SK-N-SH treated with all-trans-retinoic acid at 6 μM for 48 hours (cell line): ENCODE results near the gene RWDD1.
"Not testable (repeated sequence)": the region's sequence is repeated elsewhere in the genome, so short reads cannot be mapped to it uniquely, and the experiment has no call there.

ENCODE experiments used
- ATAC-seq: fragments of 200-7000 bp; cut with Tn5 transposase; 3 replicates; pipeline ENCODE4 v1.9.1; 2020; ENCODE audit warnings: mild to moderate bottlenecking, moderate library complexity
- ARNTL ChIP-seq: fragments of 450-650 bp; formaldehyde crosslinking; IDR thresholded peaks from 2 replicates; pipeline ENCODE4 v1.5.0; 2020; ENCODE audit warnings: low read depth, mild to moderate bottlenecking, moderate library complexity, borderline replicate concordance
- CREB5 ChIP-seq: fragments of 250-450 bp; sonication (Bioruptor Pico); IDR thresholded peaks from 2 replicates; pipeline ENCODE4 v1.5.1; 2020; ENCODE audit warnings: low read depth, mild to moderate bottlenecking, moderate library complexity
- GLIS3 ChIP-seq: fragments of 250-450 bp; sonication (Bioruptor Pico); IDR thresholded peaks from 2 replicates; pipeline ENCODE4 v1.5.0; 2020; ENCODE audit warnings: mild to moderate bottlenecking, moderate library complexity
- ISL1 ChIP-seq: fragments of 250-450 bp; sonication (Bioruptor Pico); IDR thresholded peaks from 2 replicates; pipeline ENCODE4 v2.1.2; 2022; ENCODE audit warnings: mild to moderate bottlenecking, moderate library complexity
- PATZ1 ChIP-seq: fragments of 250-450 bp; sonication (Bioruptor Pico); IDR thresholded peaks from 2 replicates; pipeline ENCODE4 v1.8.0; 2020; ENCODE audit warnings: mild to moderate bottlenecking, moderate library complexity, borderline replicate concordance
- POU6F1 ChIP-seq: fragments of 250-450 bp; sonication (Bioruptor Pico); IDR thresholded peaks from 2 replicates; pipeline ENCODE4 v1.8.0; 2021; ENCODE audit warnings: low read depth, mild to moderate bottlenecking, moderate library complexity, borderline replicate concordance
- RARB ChIP-seq: fragments of 250-450 bp; sonication (Bioruptor Pico); IDR thresholded peaks from 2 replicates; pipeline ENCODE4 v1.8.0; 2021; ENCODE audit warnings: mild to moderate bottlenecking, moderate library complexity
- TSHZ2 ChIP-seq: fragments of 250-450 bp; sonication (Bioruptor Pico); IDR thresholded peaks from 2 replicates; pipeline ENCODE4 v1.5.0; 2020; ENCODE audit warnings: mild to moderate bottlenecking, moderate library complexity
- ZC3H10 ChIP-seq: fragments of 250-450 bp; sonication (Bioruptor Pico); IDR thresholded peaks from 2 replicates; pipeline ENCODE4 v1.5.1; 2021; ENCODE audit warnings: mild to moderate bottlenecking, moderate library complexity
- ZNF565 ChIP-seq: fragments of 450-650 bp; formaldehyde crosslinking; conservative IDR thresholded peaks from 2 replicates; pipeline ENCODE4 v1.5.0; 2020; ENCODE audit warnings: low read depth, mild to moderate bottlenecking, moderate library complexity

Gene RWDD1

GRCh38 chr6:116596815-116597214 is 25.5 kb downstream of the RWDD1 start (continued):
- TF ChIP-seq GLIS3 (no peak), TSHZ2 (CRISPR knock-in tag) (no peak), ARNTL (no peak), ISL1 (no peak), POU6F1 (CRISPR knock-in tag) (no peak)

GRCh38 chr6:116603916-116604315 is 32.6 kb downstream of the RWDD1 start:
- not testable (repeated sequence) for ATAC-seq

GRCh38 chr6:116604868-116605267 is 33.6 kb downstream of the RWDD1 start:
- not testable (repeated sequence) for ATAC-seq

GRCh38 chr6:116605935-116606334 is 34.6 kb downstream of the RWDD1 start:
- TF ChIP-seq RARB (CRISPR knock-in tag) (no peak), GLIS3 (no peak), ISL1 (no peak)
- ATAC-seq: no peak

GRCh38 chr6:116611056-116611455 is 39.8 kb downstream of the RWDD1 start:
- no peak for ATAC-seq

More at GRCh38 chr6:116611056-116611455, 39.8 kb downstream of the RWDD1 start:
- TF ChIP-seq TSHZ2 (CRISPR knock-in tag) (no peak), ZC3H10 (CRISPR knock-in tag) (no peak), CREB5 (no peak), RARB (CRISPR knock-in tag) (no peak), ZNF565 (CRISPR knock-in tag) (no peak), PATZ1 (CRISPR knock-in tag) (no peak)
